Measurements from ENCODE around the gene C10orf143.

The C10orf143 gene

DNA sequence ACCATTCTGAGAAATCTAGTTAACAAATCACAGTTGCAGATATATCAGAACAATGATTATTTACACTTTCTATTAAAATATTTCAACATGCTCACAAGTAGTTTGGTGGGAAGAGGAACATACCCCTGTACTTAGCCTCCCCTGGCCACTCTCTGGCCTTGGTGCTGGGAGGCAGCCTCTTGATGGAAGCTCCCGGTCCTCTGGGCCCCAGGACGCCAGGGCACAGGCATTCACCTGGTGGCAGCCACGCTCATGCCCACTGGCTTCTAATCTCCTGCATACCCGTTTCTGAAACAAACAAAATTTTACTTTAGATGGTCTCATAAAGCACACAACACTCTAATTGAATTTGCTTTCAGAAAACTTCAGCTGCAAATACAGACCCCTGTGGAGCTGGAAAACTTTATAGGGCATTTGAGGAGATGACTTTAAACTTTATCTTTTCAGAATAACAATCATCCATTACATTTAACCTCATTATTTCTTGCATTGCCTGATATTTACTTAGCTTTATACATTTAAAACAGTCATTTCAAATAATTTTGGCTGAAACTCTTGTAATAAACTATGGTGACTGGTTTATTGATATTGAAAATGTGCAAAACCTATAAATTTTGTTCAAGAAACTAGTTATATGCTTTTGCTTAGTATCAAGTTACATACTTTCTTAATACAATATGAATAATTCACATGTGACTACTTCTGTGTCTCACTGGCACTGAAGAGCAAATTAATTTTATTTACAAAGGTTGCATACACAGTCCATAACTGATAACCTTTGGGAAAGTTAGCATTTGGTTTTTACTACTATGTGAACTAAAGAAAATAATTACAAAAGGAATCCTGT, 30.8 kb downstream of the C10orf143 start:
- TF ChIP-seq, protein P1, sequence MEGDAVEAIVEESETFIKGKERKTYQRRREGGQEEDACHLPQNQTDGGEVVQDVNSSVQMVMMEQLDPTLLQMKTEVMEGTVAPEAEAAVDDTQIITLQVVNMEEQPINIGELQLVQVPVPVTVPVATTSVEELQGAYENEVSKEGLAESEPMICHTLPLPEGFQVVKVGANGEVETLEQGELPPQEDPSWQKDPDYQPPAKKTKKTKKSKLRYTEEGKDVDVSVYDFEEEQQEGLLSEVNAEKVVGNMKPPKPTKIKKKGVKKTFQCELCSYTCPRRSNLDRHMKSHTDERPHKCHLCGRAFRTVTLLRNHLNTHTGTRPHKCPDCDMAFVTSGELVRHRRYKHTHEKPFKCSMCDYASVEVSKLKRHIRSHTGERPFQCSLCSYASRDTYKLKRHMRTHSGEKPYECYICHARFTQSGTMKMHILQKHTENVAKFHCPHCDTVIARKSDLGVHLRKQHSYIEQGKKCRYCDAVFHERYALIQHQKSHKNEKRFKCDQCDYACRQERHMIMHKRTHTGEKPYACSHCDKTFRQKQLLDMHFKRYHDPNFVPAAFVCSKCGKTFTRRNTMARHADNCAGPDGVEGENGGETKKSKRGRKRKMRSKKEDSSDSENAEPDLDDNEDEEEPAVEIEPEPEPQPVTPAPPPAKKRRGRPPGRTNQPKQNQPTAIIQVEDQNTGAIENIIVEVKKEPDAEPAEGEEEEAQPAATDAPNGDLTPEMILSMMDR (IDR thresholded peaks at IDR 0.05), result no peak
- Histone ChIP-seq H3K4me3 (ENCODE audit: low read depth, low read length) (no peak overlapping the region), H3K27ac (no peak overlapping the region), H3K36me3 (ENCODE audit: control insufficient read depth, insufficient read depth, low read length) (no peaks in the 10 kb centered on the region), H2AFZ (no peak overlapping the region), H3K9ac (no peak overlapping the region), H3K27me3 (ENCODE audit: control insufficient read depth, insufficient read depth, low read length) (no peaks in the 10 kb centered on the region), H3K4me2 (ENCODE audit: low read length) (no peak overlapping the region), H3K79me2 (no peaks in the 10 kb centered on the region), H3K4me1 (no peaks in the 10 kb centered on the region), H3K9me3 (ENCODE audit: control insufficient read depth, low read length) (no peaks in the 10 kb centered on the region)

DNA sequence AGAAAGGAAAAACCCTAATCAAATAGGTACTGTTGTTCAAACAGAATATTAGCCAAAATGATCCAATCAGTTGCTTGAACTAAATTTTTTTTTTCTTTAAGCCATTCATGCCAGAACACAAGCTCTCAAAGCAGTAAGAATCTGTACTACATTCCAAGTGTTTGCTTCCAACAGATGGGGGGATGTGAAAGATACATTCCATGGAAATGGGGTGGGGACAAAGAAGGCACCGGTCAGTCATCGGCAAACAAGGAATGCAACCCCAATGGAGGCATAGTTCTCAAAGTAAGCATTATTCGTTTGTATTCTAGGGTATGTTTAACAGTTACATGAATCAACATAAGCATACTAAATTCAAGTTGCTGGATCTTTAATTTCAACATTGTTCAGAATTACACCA, 32.5 kb downstream of the C10orf143 start:
- no peaks in the 10 kb centered on the region for H3K27me3 ChIP-seq (ENCODE audit: control insufficient read depth, insufficient read depth, low read length)
- no peak overlapping the region for H2AFZ ChIP-seq
- no peak overlapping the region for H3K27ac ChIP-seq
- H3K4me3 ChIP-seq (ENCODE audit: low read depth, low read length), result no peak overlapping the region
- H3K79me2 ChIP-seq, result no peaks in the 10 kb centered on the region
- no peak overlapping the region for H3K4me2 ChIP-seq (ENCODE audit: low read length)
- no peaks in the 10 kb centered on the region for H3K9me3 ChIP-seq (ENCODE audit: control insufficient read depth, low read length)
- H3K4me1 ChIP-seq, result no peaks in the 10 kb centered on the region
- H3K36me3 ChIP-seq (ENCODE audit: control insufficient read depth, insufficient read depth, low read length), result no peaks in the 10 kb centered on the region
- TF ChIP-seq, protein P1 (IDR thresholded peaks at IDR 0.05), result no peak
- H3K9ac ChIP-seq, result no peak overlapping the region

DNA sequence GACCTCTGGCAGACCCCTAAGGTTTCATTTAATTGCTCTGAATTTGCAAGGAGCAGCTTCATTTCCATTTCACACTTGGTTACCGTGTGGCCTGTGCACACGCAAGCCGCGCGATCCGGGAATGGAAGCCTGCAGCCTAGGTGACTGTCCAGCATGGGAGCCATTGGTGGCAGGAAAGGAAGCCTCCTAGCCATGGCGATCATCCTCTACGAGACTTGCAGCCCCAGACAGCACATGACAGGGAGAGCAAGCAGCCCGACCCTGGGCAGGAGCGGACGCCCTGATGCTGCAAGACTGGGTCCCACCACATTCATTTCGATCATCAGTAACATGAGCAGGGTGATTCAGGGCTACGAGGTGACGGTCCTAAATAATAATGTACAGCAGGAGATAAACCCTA, 33.9 kb downstream of the C10orf143 start:
- no peaks in the 10 kb centered on the region for H3K9me3 ChIP-seq (ENCODE audit: control insufficient read depth, low read length)
- no peaks in the 10 kb centered on the region for H3K27me3 ChIP-seq (ENCODE audit: control insufficient read depth, insufficient read depth, low read length)
- H3K4me3 ChIP-seq (ENCODE audit: low read depth, low read length), result no peak overlapping the region
- H3K4me2 ChIP-seq (ENCODE audit: low read length), result no peak overlapping the region
- no peaks in the 10 kb centered on the region for H3K4me1 ChIP-seq
- TF ChIP-seq, protein P1 (IDR thresholded peaks at IDR 0.05), result no peak
- H3K27ac ChIP-seq, result no peak overlapping the region
- H3K36me3 ChIP-seq (ENCODE audit: control insufficient read depth, insufficient read depth, low read length), result no peaks in the 10 kb centered on the region
- H3K79me2 ChIP-seq, result no peaks in the 10 kb centered on the region
- H3K9ac ChIP-seq, result no peak overlapping the region
- no peak overlapping the region for H2AFZ ChIP-seq

DNA sequence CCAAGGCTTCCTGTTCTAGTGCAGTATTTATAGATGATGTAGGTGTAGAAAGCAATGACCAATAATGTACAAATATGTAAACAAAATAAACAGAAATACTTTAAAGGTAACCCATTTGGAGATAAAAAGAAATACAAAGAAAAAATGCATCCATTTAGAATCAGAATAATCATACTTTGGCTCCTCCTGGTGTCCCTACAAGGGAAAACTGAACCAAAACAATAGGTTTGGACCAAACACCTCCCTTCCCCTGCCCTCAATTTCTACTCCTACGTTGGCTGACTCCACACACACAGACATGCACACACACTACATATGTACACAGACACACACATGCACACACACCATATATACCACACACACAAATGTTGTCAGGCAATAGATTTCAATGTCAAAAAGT, 36.0 kb downstream of the C10orf143 start:
- H3K36me3 ChIP-seq (ENCODE audit: control insufficient read depth, insufficient read depth, low read length), result no peaks in the 10 kb centered on the region
- no peak overlapping the region for H2AFZ ChIP-seq
- H3K27me3 ChIP-seq (ENCODE audit: control insufficient read depth, insufficient read depth, low read length), result no peaks in the 10 kb centered on the region
- H3K9me3 ChIP-seq (ENCODE audit: control insufficient read depth, low read length), result no peaks in the 10 kb centered on the region
- H3K27ac ChIP-seq, result no peak overlapping the region
- no peaks in the 10 kb centered on the region for H3K79me2 ChIP-seq
- H3K4me3 ChIP-seq (ENCODE audit: low read depth, low read length), result no peak overlapping the region
- no peak overlapping the region for H3K4me2 ChIP-seq (ENCODE audit: low read length)
- TF ChIP-seq, protein P1 (IDR thresholded peaks at IDR 0.05), result no peak
- no peaks in the 10 kb centered on the region for H3K4me1 ChIP-seq
- H3K9ac ChIP-seq, result no peak overlapping the region

DNA sequence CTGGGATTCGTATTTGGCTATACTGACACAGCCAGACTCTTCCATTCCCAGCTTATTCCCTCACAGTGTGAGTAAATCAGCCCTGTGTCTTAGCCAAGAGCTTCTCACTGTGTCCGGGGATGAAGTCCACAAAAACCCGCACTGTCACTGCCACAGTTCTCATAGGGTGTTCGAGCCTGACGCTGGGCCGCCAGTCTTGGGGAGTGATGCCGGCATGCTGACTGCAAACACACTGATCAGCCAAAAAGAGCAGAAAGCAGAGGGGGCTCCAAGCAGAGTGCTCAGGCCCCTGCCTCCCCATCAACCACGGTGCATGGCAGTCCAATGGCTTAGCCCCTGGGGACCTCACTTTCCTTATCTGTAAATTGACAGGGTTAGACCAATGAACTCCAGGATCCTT, 36.7 kb downstream of the C10orf143 start:
- TF ChIP-seq, protein P1 (IDR thresholded peaks at IDR 0.05), result no peak
- Histone ChIP-seq H3K79me2 (no peaks in the 10 kb centered on the region), H3K4me2 (ENCODE audit: low read length) (no peak overlapping the region), H3K27ac (no peak overlapping the region), H3K27me3 (ENCODE audit: control insufficient read depth, insufficient read depth, low read length) (no peaks in the 10 kb centered on the region), H3K4me3 (ENCODE audit: low read depth, low read length) (no peak overlapping the region), H3K36me3 (ENCODE audit: control insufficient read depth, insufficient read depth, low read length) (no peaks in the 10 kb centered on the region), H3K9me3 (ENCODE audit: control insufficient read depth, low read length) (no peaks in the 10 kb centered on the region), H3K9ac (no peak overlapping the region), H3K4me1 (no peaks in the 10 kb centered on the region), H2AFZ (no peak overlapping the region)

Measured in parathyroid adenoma (tissue), 2 donors.